Activated B cell treated with CpG ODN at 0.5 μM for 24 hours (primary cell): ENCODE results near the gene TBKBP1. TPM values are rescaled to one million over a fixed set of nuclear protein-coding genes. Genes with fewer than 3 reads are reported as not detected.

Experiments
- ATAC-seq: fragments of 200-7000 bp; cut with Tn5 transposase; one replicate; pipeline ENCODE4 v1.10.0; 2021; ENCODE audit warnings: low read depth, mild to moderate bottlenecking, moderate library complexity
- CTCF ChIA-PET: fragments of 350-600 bp; sonication (Branson Sonifier 250); formaldehyde crosslinking; loops from one replicate; lab custom pipeline; 2021; ENCODE audit warnings: antibody characterized with exemption; lab: Charles Lee
- POLR2A ChIA-PET: fragments of 350-600 bp; sonication (Branson Sonifier 250); formaldehyde crosslinking; loops from one replicate; lab custom pipeline; 2021; ENCODE audit warnings: antibody characterized with exemption; lab: Charles Lee
- DNase-seq: peaks from one replicate; pipeline ENCODE4 v3.0.0; 2022
- H3K27ac Mint-ChIP-seq: one replicate; pipeline ENCODE4 v1.8.0; 2020; ENCODE audit warnings: mixed read lengths
- H3K27me3 Mint-ChIP-seq: one replicate; pipeline ENCODE4 v1.8.0; 2021; ENCODE audit warnings: mixed read lengths
- H3K36me3 Mint-ChIP-seq: one replicate; pipeline ENCODE4 v1.8.0; 2021; ENCODE audit warnings: low read depth, mixed read lengths
- H3K4me1 Mint-ChIP-seq: one replicate; pipeline ENCODE4 v1.8.0; 2021; ENCODE audit warnings: mixed read lengths
- H3K4me3 Mint-ChIP-seq: one replicate; pipeline ENCODE4 v1.8.0; 2020; ENCODE audit warnings: mild to moderate bottlenecking, mixed read lengths
- H3K9me3 Mint-ChIP-seq: one replicate; pipeline ENCODE4 v1.8.0; 2020; ENCODE audit warnings: mixed read lengths
- intact Hi-C: fragments of 100-400 bp; cut with micrococcal nuclease; formaldehyde crosslinking; loops from one replicate; pipeline ENCODE4 v1.15.1; 2024
- total RNA-seq: library from RNA; stranded (reverse); gene quantifications from 2 replicates; pipeline ENCODE4 v1.2.3, GENCODE V29; 2022
- TF ChIP-seq, protein P1 (sequence below): fragments of 200-600 bp; IDR thresholded peaks from one replicate; pipeline ENCODE4 v1.8.0; 2022; ENCODE audit warnings: antibody characterized with exemption, mild to moderate bottlenecking

The TBKBP1 gene
- total RNA-seq, 1 donor from 2014 or later = 4.1 TPM

DNA sequence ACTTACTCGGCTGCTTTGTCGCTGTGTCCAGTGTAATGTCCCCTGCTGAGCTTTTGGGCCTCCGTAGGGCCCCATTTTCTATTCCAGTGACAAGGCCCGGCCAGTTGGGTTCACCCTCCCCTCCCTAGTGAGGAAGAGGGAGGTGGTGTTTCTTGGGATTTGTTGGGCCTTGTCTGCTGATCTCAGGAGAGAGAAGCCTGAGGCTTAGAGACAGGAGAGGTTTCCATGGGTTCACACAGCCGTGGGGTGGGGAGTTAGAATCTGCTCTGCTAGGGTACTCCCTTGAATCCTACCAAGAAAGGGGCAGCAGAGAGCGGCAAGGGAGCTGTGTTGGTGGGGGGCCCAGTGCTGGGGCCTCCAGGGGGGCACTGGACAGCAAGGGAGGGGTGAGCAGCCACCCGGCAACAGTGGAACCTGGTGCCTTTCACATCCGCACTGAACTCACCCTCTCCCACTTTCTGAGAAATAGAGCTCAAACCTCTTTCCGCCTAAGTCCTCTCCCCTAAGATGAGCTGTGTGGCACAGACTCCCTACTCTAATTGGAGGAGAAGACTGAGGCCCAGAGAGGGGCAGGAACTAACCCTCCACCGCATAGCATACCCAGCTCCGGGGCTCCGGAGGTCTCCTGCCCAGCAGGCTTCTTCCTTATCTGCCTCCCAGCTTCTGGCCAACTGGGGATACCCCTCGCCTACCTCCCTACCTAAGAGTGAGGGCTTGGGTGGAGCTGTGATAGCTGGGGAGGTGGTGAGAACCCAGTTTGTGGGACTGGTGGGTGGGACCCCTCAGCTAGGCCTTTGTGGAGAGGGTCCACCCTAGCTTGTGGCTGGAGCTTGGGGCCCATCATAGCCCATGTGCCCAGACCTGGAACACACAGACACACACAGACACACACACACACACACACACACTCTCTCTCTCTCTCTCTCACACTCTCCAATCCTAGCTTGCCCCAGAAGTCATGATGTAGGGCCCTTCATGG, 6.8 kb downstream of the TBKBP1 start:
- DNase-seq = no peak
- Mint-ChIP-seq H3K4me3 (no peak overlapping the region), H3K27me3 (no peaks in the 10 kb centered on the region), H3K9me3 (no peaks in the 10 kb centered on the region), H3K4me1 (peaks cover 58% of the 10 kb centered on the region), H3K36me3 (no peaks in the 10 kb centered on the region), H3K27ac (no peak overlapping the region)
- ChIA-PET CTCF (interaction anchor here (0.8 to 5.2 kb wide), 7 partner anchors 14 to 189 kb away, joined by 3 to 64 read pairs (median 3); partner anchors contain the start of gene TBX21), POLR2A (interaction anchor here (1.4 to 2.2 kb wide), 2 partner anchors 21 to 32 kb away, joined by 3 to 10 read pairs; partner anchors contain the start of gene TBX21)
- intact Hi-C loops = no loop called here
- no peak for ATAC-seq
- TF ChIP-seq, protein P1, sequence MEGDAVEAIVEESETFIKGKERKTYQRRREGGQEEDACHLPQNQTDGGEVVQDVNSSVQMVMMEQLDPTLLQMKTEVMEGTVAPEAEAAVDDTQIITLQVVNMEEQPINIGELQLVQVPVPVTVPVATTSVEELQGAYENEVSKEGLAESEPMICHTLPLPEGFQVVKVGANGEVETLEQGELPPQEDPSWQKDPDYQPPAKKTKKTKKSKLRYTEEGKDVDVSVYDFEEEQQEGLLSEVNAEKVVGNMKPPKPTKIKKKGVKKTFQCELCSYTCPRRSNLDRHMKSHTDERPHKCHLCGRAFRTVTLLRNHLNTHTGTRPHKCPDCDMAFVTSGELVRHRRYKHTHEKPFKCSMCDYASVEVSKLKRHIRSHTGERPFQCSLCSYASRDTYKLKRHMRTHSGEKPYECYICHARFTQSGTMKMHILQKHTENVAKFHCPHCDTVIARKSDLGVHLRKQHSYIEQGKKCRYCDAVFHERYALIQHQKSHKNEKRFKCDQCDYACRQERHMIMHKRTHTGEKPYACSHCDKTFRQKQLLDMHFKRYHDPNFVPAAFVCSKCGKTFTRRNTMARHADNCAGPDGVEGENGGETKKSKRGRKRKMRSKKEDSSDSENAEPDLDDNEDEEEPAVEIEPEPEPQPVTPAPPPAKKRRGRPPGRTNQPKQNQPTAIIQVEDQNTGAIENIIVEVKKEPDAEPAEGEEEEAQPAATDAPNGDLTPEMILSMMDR = no peak

DNA sequence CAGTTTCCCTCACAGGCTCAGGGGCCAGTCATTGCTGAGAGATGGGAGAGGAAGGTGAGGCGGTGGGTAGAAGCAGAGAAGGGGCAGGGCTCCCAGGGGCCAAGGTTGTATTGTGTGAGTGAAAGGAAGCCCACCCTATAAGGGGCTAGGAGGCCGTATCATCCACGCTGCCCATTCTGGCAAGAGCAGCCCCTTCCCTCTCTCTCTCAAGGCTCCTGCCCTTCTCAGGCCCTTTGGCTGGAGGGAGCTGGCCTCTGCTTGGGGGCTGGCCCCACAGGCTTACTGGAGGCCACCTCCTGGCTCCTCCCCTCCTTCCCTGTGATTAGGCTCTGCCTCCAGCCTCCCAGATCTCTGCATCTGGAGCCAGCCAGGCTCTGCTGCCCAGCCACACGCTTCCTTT, 7.6 kb downstream of the TBKBP1 start:
- Mint-ChIP-seq H3K9me3 (no peaks in the 10 kb centered on the region), H3K27ac (peak overlapping the region; percentile 69), H3K4me1 (peaks cover 67% of the 10 kb centered on the region), H3K4me3 (no peak overlapping the region), H3K27me3 (no peaks in the 10 kb centered on the region), H3K36me3 (no peaks in the 10 kb centered on the region)
- ChIA-PET CTCF (interaction anchor here (0.8 to 5.2 kb wide), 6 partner anchors 13 to 101 kb away, joined by 3 to 64 read pairs (median 3); partner anchors contain the start of gene TBX21), POLR2A (interaction anchor here (1.4 kb wide), 1 partner anchor 20 kb away, joined by 3 read pairs; no protein-coding TSS in a partner anchor)
- DNase-seq (no peak), ATAC-seq (no peak)
- intact Hi-C loops = no loop called here
- TF ChIP-seq, protein P1 = no peak

DNA sequence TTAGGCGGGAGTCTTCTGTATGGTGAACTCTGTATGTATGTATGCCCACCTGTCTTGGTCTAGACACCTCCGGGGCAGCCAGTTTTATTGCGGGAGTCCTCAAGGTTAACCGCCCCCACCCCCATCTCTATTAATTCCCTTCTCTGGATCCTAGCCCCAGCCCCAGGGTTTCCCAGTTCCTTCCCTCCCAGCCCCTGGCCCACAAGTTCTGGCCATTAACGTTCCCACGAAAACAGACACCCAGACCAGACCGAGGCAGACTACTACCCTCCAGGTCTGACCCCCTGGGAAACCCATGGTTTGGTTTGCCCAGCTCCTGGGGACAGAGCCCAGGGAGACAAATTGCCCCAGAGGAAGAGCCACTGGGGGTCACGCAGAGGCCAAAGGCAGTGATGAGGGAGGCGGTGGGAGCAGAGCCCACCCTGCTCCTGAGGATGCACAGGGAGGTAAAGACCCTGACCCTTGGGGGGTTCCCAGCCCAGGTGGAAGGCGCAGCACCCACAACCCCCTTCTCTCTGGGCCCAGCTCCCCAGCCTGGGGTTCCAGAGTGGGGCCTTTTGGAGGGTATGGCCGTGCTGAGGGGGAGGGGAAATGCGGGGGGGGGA, 8.5 kb downstream of the TBKBP1 start:
- H3K27ac Mint-ChIP-seq = peak overlapping the region; percentile 69
- CTCF ChIA-PET = interaction anchor here (0.8 to 2.9 kb wide), 2 partner anchors 30 to 88 kb away, joined by 3 to 10 read pairs; partner anchors contain the start of gene TBX21
- peak overlapping the region; percentile 46 for H3K4me3 Mint-ChIP-seq
- H3K9me3 Mint-ChIP-seq = no peaks in the 10 kb centered on the region
- POLR2A ChIA-PET = interaction anchor here (2.0 kb wide), 1 partner anchor 9 kb away, joined by 13 read pairs; the partner anchor contains the start of gene TBKBP1
- H3K36me3 Mint-ChIP-seq = no peaks in the 10 kb centered on the region
- no peaks in the 10 kb centered on the region for H3K27me3 Mint-ChIP-seq
- intact Hi-C loops = no loop called here
- DNase-seq = no peak
- TF ChIP-seq, protein P1 = no peak
- no peak for ATAC-seq
- peaks cover 66% of the 10 kb centered on the region for H3K4me1 Mint-ChIP-seq

DNA sequence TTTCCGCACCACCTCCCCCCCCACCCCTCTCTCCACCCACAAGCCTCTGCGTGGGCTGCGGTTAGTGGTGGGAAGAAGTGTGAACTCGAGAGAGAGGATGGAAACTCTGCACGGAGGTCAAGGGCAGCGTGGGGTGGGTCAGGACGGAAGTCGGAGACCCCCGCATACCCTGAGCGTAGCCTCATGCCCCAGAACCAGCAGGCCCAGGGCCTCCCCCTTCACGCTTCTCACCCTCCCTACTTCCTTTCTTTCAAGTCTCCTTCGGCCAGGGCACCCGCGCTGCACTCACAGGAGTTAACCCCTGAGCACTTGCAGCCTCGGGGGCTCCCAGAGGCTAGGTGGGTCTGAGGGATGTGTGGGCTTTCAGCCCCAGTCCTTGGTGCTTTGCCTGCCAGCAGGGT, 9.2 kb downstream of the TBKBP1 start:
- no peaks in the 10 kb centered on the region for H3K27me3 Mint-ChIP-seq
- peaks cover 65% of the 10 kb centered on the region for H3K4me1 Mint-ChIP-seq
- H3K9me3 Mint-ChIP-seq = no peaks in the 10 kb centered on the region
- H3K4me3 Mint-ChIP-seq = peak overlapping the region; percentile 73
- TF ChIP-seq, protein P1 = no peak
- POLR2A ChIA-PET = interaction anchor here (0.7 to 3.7 kb wide), 8 partner anchors 9 to 33 kb away, joined by 3 to 15 read pairs (median 6); partner anchors contain the start of genes TBKBP1 and TBX21
- no peaks in the 10 kb centered on the region for H3K36me3 Mint-ChIP-seq
- CTCF ChIA-PET = interaction anchor here (2.9 kb wide), 1 partner anchor 30 kb away, joined by 10 read pairs; the partner anchor contains the start of gene TBX21
- no peak for DNase-seq
- peak; percentile 54 for ATAC-seq
- H3K27ac Mint-ChIP-seq = peak overlapping the region; percentile 65
- intact Hi-C loops = no loop called here
